GM18867 (cell line): Measurements from ENCODE around the gene CARMIL1.
"Not testable (repeated sequence)": the region's sequence is repeated elsewhere in the genome, so short reads cannot be mapped to it uniquely, and the experiment has no call there.

Source experiments
- ATAC-seq: cut with Tn5 transposase; IDR thresholded peaks from one replicate; pipeline ENCODE4 v1.9.1; 2021; ENCODE audit warnings: mild to moderate bottlenecking, moderate library complexity; ENCODE audit not compliant: unreplicated experiment

CARMIL1 gene

GRCh38 chr6:25275436-25275835 is 3.7 kb upstream of the CARMIL1 start:
- no peak for ATAC-seq

GRCh38 chr6:25277386-25277785 is 1.8 kb upstream of the CARMIL1 start:
- no peak for ATAC-seq

- ATAC-seq: no peak
These were observed 1.3 kb upstream of the CARMIL1 start for GRCh38 chr6:25277857-25278256.

GRCh38 chr6:25278261-25278913 is 787 bp upstream of the CARMIL1 start:
- ATAC-seq: peak; percentile 24

- no peak for ATAC-seq
These were observed 672 bp downstream of the CARMIL1 start for GRCh38 chr6:25279748-25280343.

GRCh38 chr6:25280344-25281074 is 1.3 kb downstream of the CARMIL1 start:
- ATAC-seq: no peak

GRCh38 chr6:25286891-25287290 is 7.7 kb downstream of the CARMIL1 start:
- no peak for ATAC-seq

- no peak for ATAC-seq
These were observed 8.8 kb downstream of the CARMIL1 start for GRCh38 chr6:25287941-25288340.

GRCh38 chr6:25288518-25288917 is 9.3 kb downstream of the CARMIL1 start:
- no peak for ATAC-seq

GRCh38 chr6:25290306-25291060 is 11.3 kb downstream of the CARMIL1 start:
- no peak for ATAC-seq

- ATAC-seq: no peak
These were observed 13.2 kb downstream of the CARMIL1 start for GRCh38 chr6:25292384-25292783.

- ATAC-seq: no peak
These were observed 16.5 kb downstream of the CARMIL1 start for GRCh38 chr6:25295651-25296050.

- ATAC-seq: no peak
These were observed 17.2 kb downstream of the CARMIL1 start for GRCh38 chr6:25296217-25296905.

- ATAC-seq: no peak
These were observed 17.9 kb downstream of the CARMIL1 start for GRCh38 chr6:25297039-25297441.

- no peak for ATAC-seq
These were observed 18.8 kb downstream of the CARMIL1 start for GRCh38 chr6:25297823-25298522.

- ATAC-seq: not testable (repeated sequence)
These were observed 19.3 kb downstream of the CARMIL1 start for GRCh38 chr6:25298523-25298865.

- no peak for ATAC-seq
These were observed 22.2 kb downstream of the CARMIL1 start for GRCh38 chr6:25301362-25301761.

- no peak for ATAC-seq
These were observed 23.0 kb downstream of the CARMIL1 start for GRCh38 chr6:25302151-25302550.

GRCh38 chr6:25302677-25303128 is 23.5 kb downstream of the CARMIL1 start:
- ATAC-seq: no peak

- no peak for ATAC-seq
These were observed 24.1 kb downstream of the CARMIL1 start for GRCh38 chr6:25303254-25303653.
